ENCODE data around the gene STK38.

GRCh38 chr6:36460916-36461315 lies 86.4 kb downstream of the STK38 start:
- no peak for TF ChIP-seq POLR2A (IDR thresholded peaks at IDR 0.05; ENCODE audit: low read depth, low read length)
- no peak for TF ChIP-seq POLR2AphosphoS5 (IDR thresholded peaks at IDR 0.05; ENCODE audit: low read depth, low read length)

Data from GM12891 (cell line).